KMS-11 (cell line): ENCODE data around the gene NOD2.

Experiments
- H2AFZ ChIP-seq: fragments of 200-600 bp; sonication (generic); 2 replicates; pipeline ENCODE4 v1.6.1; 2016; ENCODE audit warnings: antibody characterized with exemption, mixed run types, low read depth
- H3K27ac ChIP-seq: fragments of 200-600 bp; sonication (generic); 2 replicates; pipeline ENCODE4 v1.6.1; 2016; ENCODE audit warnings: mild to moderate bottlenecking, mixed run types
- H3K27me3 ChIP-seq: fragments of 200-600 bp; sonication (generic); 2 replicates; pipeline ENCODE4 v1.6.1; 2017; ENCODE audit warnings: mild to moderate bottlenecking, low read depth, mixed run types, moderate library complexity; ENCODE audit not compliant: insufficient read depth
- H3K36me3 ChIP-seq: fragments of 200-600 bp; sonication (generic); 2 replicates; pipeline ENCODE4 v1.6.1; 2017; ENCODE audit warnings: mild to moderate bottlenecking, mixed run types; ENCODE audit not compliant: insufficient read depth
- H3K4me1 ChIP-seq: fragments of 200-600 bp; sonication (generic); 2 replicates; pipeline ENCODE4 v1.6.1; 2016; ENCODE audit warnings: mild to moderate bottlenecking, low read depth, mixed run types; ENCODE audit not compliant: poor library complexity, severe bottlenecking
- H3K4me2 ChIP-seq: fragments of 200-600 bp; sonication (generic); 2 replicates; pipeline ENCODE4 v1.7.0; 2016; ENCODE audit warnings: mild to moderate bottlenecking, mixed run types
- H3K4me3 ChIP-seq: fragments of 200-600 bp; sonication (generic); IDR thresholded peaks from 2 replicates; pipeline ENCODE4 v1.6.1; 2017; ENCODE audit warnings: low read depth, low read length, mixed read lengths; ENCODE audit not compliant: insufficient read depth
- H3K79me2 ChIP-seq: fragments of 200-600 bp; sonication (generic); 2 replicates; pipeline ENCODE4 v1.6.1; 2016; ENCODE audit warnings: low read depth, mixed run types; ENCODE audit not compliant: insufficient read depth
- H3K9ac ChIP-seq: fragments of 200-600 bp; sonication (generic); 2 replicates; pipeline ENCODE4 v1.6.1; 2016; ENCODE audit warnings: mild to moderate bottlenecking, mixed run types
- H4K20me1 ChIP-seq: fragments of 200-600 bp; sonication (generic); 2 replicates; pipeline ENCODE4 v1.6.1; 2016; ENCODE audit warnings: mild to moderate bottlenecking, mixed run types; ENCODE audit not compliant: insufficient read depth
- TF ChIP-seq, protein P1 (sequence below): fragments of 200-600 bp; sonication (generic); conservative IDR thresholded peaks from 2 replicates; pipeline ENCODE4 v1.6.1; 2017; ENCODE audit warnings: low read depth, mild to moderate bottlenecking, antibody characterized with exemption, low read length, moderate library complexity, mixed read lengths

NOD2 gene

DNA sequence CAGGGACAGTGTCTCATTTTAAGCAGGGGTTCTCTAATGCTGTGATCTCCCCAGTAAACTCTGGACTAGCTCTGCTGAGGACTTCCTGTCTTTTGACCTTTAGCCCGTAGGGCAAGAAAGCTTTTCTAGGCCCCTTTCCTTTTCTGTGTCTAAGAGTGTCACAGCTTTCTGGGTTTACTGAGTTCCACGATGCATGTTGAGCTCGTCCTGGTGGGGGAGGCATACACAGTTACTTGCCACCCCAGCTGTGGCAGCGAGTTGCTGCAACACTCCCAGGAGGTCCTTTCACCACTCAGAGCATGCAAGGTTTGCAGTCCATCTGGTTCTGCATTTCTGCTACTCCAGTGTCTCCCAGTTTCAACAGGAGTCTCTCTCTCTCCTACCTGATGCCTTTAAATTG, 23.7 kb downstream of the NOD2 start:
- TF ChIP-seq, protein P1, sequence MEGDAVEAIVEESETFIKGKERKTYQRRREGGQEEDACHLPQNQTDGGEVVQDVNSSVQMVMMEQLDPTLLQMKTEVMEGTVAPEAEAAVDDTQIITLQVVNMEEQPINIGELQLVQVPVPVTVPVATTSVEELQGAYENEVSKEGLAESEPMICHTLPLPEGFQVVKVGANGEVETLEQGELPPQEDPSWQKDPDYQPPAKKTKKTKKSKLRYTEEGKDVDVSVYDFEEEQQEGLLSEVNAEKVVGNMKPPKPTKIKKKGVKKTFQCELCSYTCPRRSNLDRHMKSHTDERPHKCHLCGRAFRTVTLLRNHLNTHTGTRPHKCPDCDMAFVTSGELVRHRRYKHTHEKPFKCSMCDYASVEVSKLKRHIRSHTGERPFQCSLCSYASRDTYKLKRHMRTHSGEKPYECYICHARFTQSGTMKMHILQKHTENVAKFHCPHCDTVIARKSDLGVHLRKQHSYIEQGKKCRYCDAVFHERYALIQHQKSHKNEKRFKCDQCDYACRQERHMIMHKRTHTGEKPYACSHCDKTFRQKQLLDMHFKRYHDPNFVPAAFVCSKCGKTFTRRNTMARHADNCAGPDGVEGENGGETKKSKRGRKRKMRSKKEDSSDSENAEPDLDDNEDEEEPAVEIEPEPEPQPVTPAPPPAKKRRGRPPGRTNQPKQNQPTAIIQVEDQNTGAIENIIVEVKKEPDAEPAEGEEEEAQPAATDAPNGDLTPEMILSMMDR: no peak
- Histone ChIP-seq H3K4me3 (no peak overlapping the region), H4K20me1 (no peaks in the 10 kb centered on the region), H3K27ac (no peak overlapping the region), H3K4me1 (no peaks in the 10 kb centered on the region), H3K4me2 (no peak overlapping the region), H3K27me3 (no peaks in the 10 kb centered on the region), H2AFZ (no peak overlapping the region), H3K79me2 (no peaks in the 10 kb centered on the region), H3K9ac (no peak overlapping the region), H3K36me3 (no peaks in the 10 kb centered on the region)

DNA sequence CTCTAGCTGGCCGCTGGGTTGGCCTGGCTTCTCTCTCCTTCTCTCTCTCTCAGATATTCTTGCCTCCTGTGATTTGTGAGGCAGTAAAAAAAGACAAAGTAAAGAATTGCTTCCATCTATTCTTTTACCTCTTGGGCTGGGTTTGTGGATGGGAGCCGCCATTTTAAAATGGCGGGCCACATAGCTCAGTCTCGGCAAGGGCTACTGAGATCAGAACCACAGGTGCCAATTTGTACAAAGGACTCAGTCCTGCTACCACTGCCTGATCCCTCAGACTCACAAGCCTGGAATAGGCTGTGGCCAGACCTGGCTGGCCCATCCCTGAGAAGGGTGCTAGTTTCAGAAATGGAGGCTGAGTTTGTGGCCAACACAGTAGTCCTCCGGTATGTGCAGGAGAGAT, 24.1 kb downstream of the NOD2 start:
- TF ChIP-seq, protein P1: no peak
- Histone ChIP-seq H3K4me2 (no peak overlapping the region), H3K9ac (no peak overlapping the region)

DNA sequence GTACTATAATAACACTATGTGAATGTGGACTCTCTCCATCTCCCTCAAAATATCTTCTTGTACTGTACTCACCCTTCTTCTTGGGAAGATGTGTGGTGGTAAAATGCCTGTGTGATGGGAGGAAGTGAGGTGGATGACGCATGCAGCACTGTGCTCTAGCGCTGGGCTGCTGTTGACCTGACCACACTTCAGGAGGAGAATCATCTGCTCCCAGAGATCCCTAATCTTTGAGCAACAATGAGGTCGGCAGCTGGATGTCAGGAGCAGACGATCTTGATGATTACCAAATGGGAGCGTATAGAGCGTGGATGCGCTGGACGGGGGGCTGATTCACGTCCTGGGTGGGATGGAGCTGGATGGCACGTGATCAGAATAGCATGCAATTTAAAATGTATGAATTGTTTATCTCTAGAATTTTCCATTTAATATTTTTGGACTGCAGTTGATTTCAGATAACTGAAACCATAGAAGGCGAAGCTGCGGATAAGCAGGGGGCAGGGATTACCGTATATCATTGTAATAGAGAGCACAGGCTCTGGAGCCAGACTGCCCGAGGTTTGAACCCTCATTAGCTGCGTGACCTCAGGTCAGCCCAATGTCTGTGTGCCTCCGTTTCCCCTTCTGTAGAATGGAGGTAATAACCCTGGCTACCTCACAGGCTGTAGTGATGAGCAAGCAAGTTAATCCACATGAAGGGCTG, 24.8 kb downstream of the NOD2 start:
- Histone ChIP-seq H3K4me3 (no peak overlapping the region), H3K79me2 (no peaks in the 10 kb centered on the region), H3K27ac (no peak overlapping the region), H3K4me1 (no peaks in the 10 kb centered on the region), H2AFZ (no peak overlapping the region), H3K4me2 (no peak overlapping the region), H3K36me3 (no peaks in the 10 kb centered on the region), H3K9ac (no peak overlapping the region), H3K27me3 (no peaks in the 10 kb centered on the region), H4K20me1 (no peaks in the 10 kb centered on the region)
- TF ChIP-seq, protein P1: no peak

More for the DNA sequence above, 24.1 kb downstream of the NOD2 start:
- Histone ChIP-seq H3K36me3 (no peaks in the 10 kb centered on the region), H3K4me3 (no peak overlapping the region), H3K4me1 (no peaks in the 10 kb centered on the region), H2AFZ (no peak overlapping the region), H3K79me2 (no peaks in the 10 kb centered on the region), H3K27ac (no peak overlapping the region), H4K20me1 (no peaks in the 10 kb centered on the region), H3K27me3 (no peaks in the 10 kb centered on the region)

DNA sequence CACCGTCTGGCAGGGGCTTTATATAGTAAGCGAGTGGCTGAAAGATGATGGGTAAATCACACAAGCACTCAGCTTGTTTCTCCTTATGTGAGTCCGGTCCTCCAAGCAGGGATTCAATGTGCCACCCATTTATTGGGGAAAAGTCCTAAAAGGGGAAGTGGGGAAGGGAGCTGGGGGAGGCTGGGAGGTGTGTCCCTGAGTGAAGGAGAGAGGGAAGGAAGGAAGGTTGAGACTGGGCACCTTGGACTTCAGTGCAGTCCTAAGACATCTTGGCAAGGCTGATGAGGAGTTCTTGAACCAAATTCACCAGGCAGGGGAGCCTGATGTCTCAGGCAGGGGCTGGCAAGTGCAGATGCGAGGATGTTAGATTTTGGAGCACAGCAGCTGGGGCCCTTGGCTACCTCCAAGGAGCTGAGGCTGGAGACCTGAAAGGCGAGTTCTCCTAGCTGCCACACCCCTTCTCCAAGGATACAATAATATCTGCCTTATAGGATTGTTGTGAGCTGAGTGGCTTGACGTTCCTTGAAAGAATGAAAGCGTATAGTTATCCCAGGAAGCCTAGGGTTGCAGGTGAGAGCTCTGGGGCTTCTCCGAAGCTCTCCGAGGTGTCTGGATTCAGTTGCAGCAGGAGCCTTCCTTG, 25.5 kb downstream of the NOD2 start:
- H3K27me3 ChIP-seq: no peaks in the 10 kb centered on the region
- no peak overlapping the region for H3K9ac ChIP-seq
- no peak overlapping the region for H3K4me3 ChIP-seq
- no peak overlapping the region for H3K27ac ChIP-seq
- no peaks in the 10 kb centered on the region for H3K4me1 ChIP-seq
- no peak overlapping the region for H2AFZ ChIP-seq
- H4K20me1 ChIP-seq: no peaks in the 10 kb centered on the region
- TF ChIP-seq, protein P1: no peak
- H3K4me2 ChIP-seq: no peak overlapping the region
- H3K79me2 ChIP-seq: no peaks in the 10 kb centered on the region
- no peaks in the 10 kb centered on the region for H3K36me3 ChIP-seq
